ENCODE measurements around the gene ATP5PB. TPM values are rescaled to one million over a fixed set of nuclear protein-coding genes. Genes with fewer than 3 reads are reported as not detected.

Gene ATP5PB
- polyA plus RNA-seq, 1 donor (not counting 4 experiments of a cell fraction or from before 2014, with no cell fraction given): 539 TPM

DNA sequence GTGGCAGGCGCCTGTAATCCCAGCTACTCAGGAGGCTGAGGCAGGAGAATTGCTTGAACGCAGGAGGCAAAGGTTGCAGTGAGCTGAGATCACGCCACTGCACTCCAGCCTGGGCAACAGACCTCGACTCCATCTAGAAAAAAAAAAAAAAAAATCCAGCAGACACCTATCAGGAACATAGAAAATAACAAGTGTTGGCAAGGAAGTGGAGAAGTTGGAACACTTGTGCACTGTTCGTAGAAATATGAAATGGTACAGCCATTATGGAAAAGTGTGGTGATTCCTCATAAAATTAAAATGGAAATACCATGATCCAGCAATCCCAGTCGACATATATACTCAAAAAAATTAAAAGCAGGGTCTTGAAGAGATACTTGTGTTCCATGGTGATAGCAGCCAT is 12.5 kb downstream of the ATP5PB start:
- H2AFZ ChIP-seq (ENCODE audit: control insufficient read depth, low read length): no peak overlapping the region
- FAIRE-seq: no peak
- H3K4me2 ChIP-seq (ENCODE audit: control insufficient read depth, extremely low read depth, insufficient read depth, low read depth, low read length): no peak overlapping the region
- H3K36me3 ChIP-seq (ENCODE audit: control insufficient read depth in 2 of 2, extremely low read depth in 1 of 2, insufficient read depth in 2 of 2, low read length in 2 of 2): peaks cover 8 to 25% of the 10 kb centered on the region in 2 experiments
- H3K9me3 ChIP-seq (ENCODE audit: control insufficient read depth, low read depth, low read length): no peaks in the 10 kb centered on the region
- no peak for DNase-seq (ENCODE audit: low read depth, low spot score)
- H3K9ac ChIP-seq (ENCODE audit: control insufficient read depth, extremely low read depth, insufficient read depth, low read length): no peak overlapping the region
- H3K4me3 ChIP-seq (ENCODE audit: control insufficient read depth in 2 of 3, extremely low read depth in 1 of 3, insufficient read depth in 2 of 3, low read depth in 1 of 3, low read length in 3 of 3): no peak overlapping the region
- H4K20me1 ChIP-seq (ENCODE audit: control insufficient read depth, extremely low read depth, insufficient read depth, low read length): no peaks in the 10 kb centered on the region
- no peak overlapping the region for H3K27ac ChIP-seq (ENCODE audit: control insufficient read depth, insufficient read depth, low read length)
- TF ChIP-seq, protein P1, sequence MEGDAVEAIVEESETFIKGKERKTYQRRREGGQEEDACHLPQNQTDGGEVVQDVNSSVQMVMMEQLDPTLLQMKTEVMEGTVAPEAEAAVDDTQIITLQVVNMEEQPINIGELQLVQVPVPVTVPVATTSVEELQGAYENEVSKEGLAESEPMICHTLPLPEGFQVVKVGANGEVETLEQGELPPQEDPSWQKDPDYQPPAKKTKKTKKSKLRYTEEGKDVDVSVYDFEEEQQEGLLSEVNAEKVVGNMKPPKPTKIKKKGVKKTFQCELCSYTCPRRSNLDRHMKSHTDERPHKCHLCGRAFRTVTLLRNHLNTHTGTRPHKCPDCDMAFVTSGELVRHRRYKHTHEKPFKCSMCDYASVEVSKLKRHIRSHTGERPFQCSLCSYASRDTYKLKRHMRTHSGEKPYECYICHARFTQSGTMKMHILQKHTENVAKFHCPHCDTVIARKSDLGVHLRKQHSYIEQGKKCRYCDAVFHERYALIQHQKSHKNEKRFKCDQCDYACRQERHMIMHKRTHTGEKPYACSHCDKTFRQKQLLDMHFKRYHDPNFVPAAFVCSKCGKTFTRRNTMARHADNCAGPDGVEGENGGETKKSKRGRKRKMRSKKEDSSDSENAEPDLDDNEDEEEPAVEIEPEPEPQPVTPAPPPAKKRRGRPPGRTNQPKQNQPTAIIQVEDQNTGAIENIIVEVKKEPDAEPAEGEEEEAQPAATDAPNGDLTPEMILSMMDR (optimal IDR thresholded peaks at IDR 0.05 in 1 of 3, IDR thresholded peaks at IDR 0.05 in 1 of 3, conservative IDR thresholded peaks at IDR 0.05 in 1 of 3; ENCODE audit: extremely low read depth in 1 of 3, insufficient read depth in 2 of 3, low read length in 3 of 3): no peak
- no peak for TF ChIP-seq EZH2 (IDR thresholded peaks at IDR 0.05; ENCODE audit: low read length)
- no peaks in the 10 kb centered on the region for H3K9me1 ChIP-seq (ENCODE audit: control insufficient read depth, extremely low read depth, insufficient read depth, low read length)
- H3K79me2 ChIP-seq (ENCODE audit: control insufficient read depth, insufficient read depth, low read length): no peaks in the 10 kb centered on the region
- dilution Hi-C loops (cut with MboI; ENCODE audit: extremely low pct_ligation_motif_present, low sequenced_read_pairs): no loop called here
- peaks cover 3% of the 10 kb centered on the region for H3K4me1 ChIP-seq (ENCODE audit: control insufficient read depth, extremely low read depth, insufficient read depth, low read length)
- H3K27me3 ChIP-seq (ENCODE audit: control insufficient read depth, extremely low read depth, insufficient read depth, low read length): no peaks in the 10 kb centered on the region

DNA sequence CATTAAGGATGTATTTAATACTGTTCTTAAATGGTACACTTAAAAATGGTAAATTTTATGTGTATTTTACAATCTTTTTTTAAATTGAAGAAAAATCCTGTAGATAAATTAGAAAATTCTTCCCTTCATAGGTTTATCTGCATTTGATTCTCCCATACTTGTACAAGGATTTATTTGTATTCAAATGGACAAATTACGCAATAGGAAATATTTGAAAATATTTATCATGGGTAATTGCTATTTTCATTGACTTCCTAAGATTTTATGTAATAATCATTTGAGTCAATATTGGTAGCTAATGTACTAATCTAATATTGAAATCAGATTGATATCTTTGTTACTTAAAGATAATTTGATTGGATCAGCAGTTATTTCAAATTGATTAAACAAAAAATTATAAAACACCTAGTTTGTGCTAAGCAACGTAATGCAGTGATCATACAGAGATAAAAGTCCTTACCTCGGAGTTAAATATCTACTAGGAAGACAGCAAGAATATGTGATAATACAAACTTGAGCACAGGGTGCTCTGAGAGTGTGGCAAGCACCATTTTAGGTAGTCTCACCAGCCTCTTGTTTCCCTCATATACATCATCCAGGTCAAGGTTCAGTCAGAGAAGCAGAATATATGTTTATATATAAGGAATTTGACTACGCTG is 13.2 kb downstream of the ATP5PB start:
- H3K36me3 ChIP-seq (ENCODE audit: control insufficient read depth in 2 of 2, extremely low read depth in 1 of 2, insufficient read depth in 2 of 2, low read length in 2 of 2): peaks cover 6 to 19% of the 10 kb centered on the region in 2 experiments
- no peaks in the 10 kb centered on the region for H3K27me3 ChIP-seq (ENCODE audit: control insufficient read depth, extremely low read depth, insufficient read depth, low read length)
- no peak overlapping the region for H3K4me2 ChIP-seq (ENCODE audit: control insufficient read depth, extremely low read depth, insufficient read depth, low read depth, low read length)
- H3K4me3 ChIP-seq (ENCODE audit: control insufficient read depth in 2 of 3, extremely low read depth in 1 of 3, insufficient read depth in 2 of 3, low read depth in 1 of 3, low read length in 3 of 3): no peak overlapping the region
- no peaks in the 10 kb centered on the region for H3K9me3 ChIP-seq (ENCODE audit: control insufficient read depth, low read depth, low read length)
- no peak overlapping the region for H3K9ac ChIP-seq (ENCODE audit: control insufficient read depth, extremely low read depth, insufficient read depth, low read length)
- dilution Hi-C loops (cut with MboI; ENCODE audit: extremely low pct_ligation_motif_present, low sequenced_read_pairs): no loop called here
- H2AFZ ChIP-seq (ENCODE audit: control insufficient read depth, low read length): no peak overlapping the region
- FAIRE-seq (no peak), DNase-seq (ENCODE audit: low read depth, low spot score) (no peak)
- H4K20me1 ChIP-seq (ENCODE audit: control insufficient read depth, extremely low read depth, insufficient read depth, low read length): no peaks in the 10 kb centered on the region
- H3K79me2 ChIP-seq (ENCODE audit: control insufficient read depth, insufficient read depth, low read length): no peaks in the 10 kb centered on the region
- TF ChIP-seq EZH2 (IDR thresholded peaks at IDR 0.05; ENCODE audit: low read length): no peak
- TF ChIP-seq, protein P1 (optimal IDR thresholded peaks at IDR 0.05 in 1 of 3, IDR thresholded peaks at IDR 0.05 in 1 of 3, conservative IDR thresholded peaks at IDR 0.05 in 1 of 3; ENCODE audit: extremely low read depth in 1 of 3, insufficient read depth in 2 of 3, low read length in 3 of 3): no peak
- peaks cover 3% of the 10 kb centered on the region for H3K4me1 ChIP-seq (ENCODE audit: control insufficient read depth, extremely low read depth, insufficient read depth, low read length)
- H3K9me1 ChIP-seq (ENCODE audit: control insufficient read depth, extremely low read depth, insufficient read depth, low read length): no peaks in the 10 kb centered on the region
- no peak overlapping the region for H3K27ac ChIP-seq (ENCODE audit: control insufficient read depth, insufficient read depth, low read length)
